ENCODE measurements around the gene LAMA2.

GRCh38 chr6:129009851-129010250, 126.9 kb downstream of the LAMA2 start:
- TF ChIP-seq, protein P1, sequence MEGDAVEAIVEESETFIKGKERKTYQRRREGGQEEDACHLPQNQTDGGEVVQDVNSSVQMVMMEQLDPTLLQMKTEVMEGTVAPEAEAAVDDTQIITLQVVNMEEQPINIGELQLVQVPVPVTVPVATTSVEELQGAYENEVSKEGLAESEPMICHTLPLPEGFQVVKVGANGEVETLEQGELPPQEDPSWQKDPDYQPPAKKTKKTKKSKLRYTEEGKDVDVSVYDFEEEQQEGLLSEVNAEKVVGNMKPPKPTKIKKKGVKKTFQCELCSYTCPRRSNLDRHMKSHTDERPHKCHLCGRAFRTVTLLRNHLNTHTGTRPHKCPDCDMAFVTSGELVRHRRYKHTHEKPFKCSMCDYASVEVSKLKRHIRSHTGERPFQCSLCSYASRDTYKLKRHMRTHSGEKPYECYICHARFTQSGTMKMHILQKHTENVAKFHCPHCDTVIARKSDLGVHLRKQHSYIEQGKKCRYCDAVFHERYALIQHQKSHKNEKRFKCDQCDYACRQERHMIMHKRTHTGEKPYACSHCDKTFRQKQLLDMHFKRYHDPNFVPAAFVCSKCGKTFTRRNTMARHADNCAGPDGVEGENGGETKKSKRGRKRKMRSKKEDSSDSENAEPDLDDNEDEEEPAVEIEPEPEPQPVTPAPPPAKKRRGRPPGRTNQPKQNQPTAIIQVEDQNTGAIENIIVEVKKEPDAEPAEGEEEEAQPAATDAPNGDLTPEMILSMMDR (IDR thresholded peaks at IDR 0.05; ENCODE audit: extremely low read depth in 1 of 2, insufficient read depth in 1 of 2, low read depth in 1 of 2, low read length in 2 of 2): no peak
- TF ChIP-seq MYC (IDR thresholded peaks at IDR 0.05; ENCODE audit: low read depth, low read length) (no peak), POLR2A (IDR thresholded peaks at IDR 0.05; ENCODE audit: low read depth, low read length) (no peak), EZH2 (IDR thresholded peaks at IDR 0.05; ENCODE audit: borderline replicate concordance, low read depth, low read length, severe bottlenecking) (no peak), POLR2AphosphoS5 (IDR thresholded peaks at IDR 0.05; ENCODE audit: insufficient read depth, low read depth, low read length) (no peak)

Measured in endothelial cell of umbilical vein (primary cell).